HepG2 (cell line): ENCODE data around the gene RAPSN.

Experiments
- MXD4 ChIP-seq: IDR thresholded peaks from 2 replicates; pipeline ENCODE4 v1.6.1; 2016; ENCODE audit warnings: mild to moderate bottlenecking, missing biosample characterization, missing genetic modification reagents
- REST ChIP-seq, 2 experiments: IDR thresholded peaks; 2 replicates each; pipeline ENCODE4 v1.6.1; 2011 to 2012; ENCODE audit warnings: low read length in 2 of 2, borderline replicate concordance in 1 of 2, low read depth in 1 of 2, mild to moderate bottlenecking in 1 of 2, moderate library complexity in 1 of 2
- TBP ChIP-seq: sonication (generic); formaldehyde crosslinking; IDR thresholded peaks from 2 replicates; pipeline ENCODE4 v1.5.0; 2020; ENCODE audit warnings: missing genetic modification reagents
- TEAD2 ChIP-seq: sonication (generic); formaldehyde crosslinking; IDR thresholded peaks from 2 replicates; pipeline ENCODE4 v1.9.0; 2021; ENCODE audit warnings: missing genetic modification reagents
- ZNF337 ChIP-seq: sonication (generic); formaldehyde crosslinking; IDR thresholded peaks from 2 replicates; pipeline ENCODE4 v1.5.1; 2020; ENCODE audit warnings: missing genetic modification reagents, low read depth, mild to moderate bottlenecking, borderline replicate concordance
- ZNF562 ChIP-seq: sonication (generic); formaldehyde crosslinking; IDR thresholded peaks from 2 replicates; pipeline ENCODE4 v1.8.0; 2022; ENCODE audit warnings: missing genetic modification reagents, borderline replicate concordance
- TF ChIP-seq, protein P1 (sequence below): sonication (generic); formaldehyde crosslinking; IDR thresholded peaks from 2 replicates; pipeline ENCODE4 v1.5.0; 2020; ENCODE audit warnings: mild to moderate bottlenecking, missing genetic modification reagents, moderate library complexity

- TF ChIP-seq REST (IDR thresholded peaks at IDR 0.05; ENCODE audit: borderline replicate concordance in 1 of 2, low read depth in 1 of 2, low read length in 2 of 2): no peak
- no peak for TF ChIP-seq TEAD2 (CRISPR knock-in tag)
- no peak for TF ChIP-seq ZNF562 (CRISPR knock-in tag)
- no peak for TF ChIP-seq TBP (CRISPR knock-in tag)
- TF ChIP-seq ZNF337 (CRISPR knock-in tag): no peak
- TF ChIP-seq, protein P1, sequence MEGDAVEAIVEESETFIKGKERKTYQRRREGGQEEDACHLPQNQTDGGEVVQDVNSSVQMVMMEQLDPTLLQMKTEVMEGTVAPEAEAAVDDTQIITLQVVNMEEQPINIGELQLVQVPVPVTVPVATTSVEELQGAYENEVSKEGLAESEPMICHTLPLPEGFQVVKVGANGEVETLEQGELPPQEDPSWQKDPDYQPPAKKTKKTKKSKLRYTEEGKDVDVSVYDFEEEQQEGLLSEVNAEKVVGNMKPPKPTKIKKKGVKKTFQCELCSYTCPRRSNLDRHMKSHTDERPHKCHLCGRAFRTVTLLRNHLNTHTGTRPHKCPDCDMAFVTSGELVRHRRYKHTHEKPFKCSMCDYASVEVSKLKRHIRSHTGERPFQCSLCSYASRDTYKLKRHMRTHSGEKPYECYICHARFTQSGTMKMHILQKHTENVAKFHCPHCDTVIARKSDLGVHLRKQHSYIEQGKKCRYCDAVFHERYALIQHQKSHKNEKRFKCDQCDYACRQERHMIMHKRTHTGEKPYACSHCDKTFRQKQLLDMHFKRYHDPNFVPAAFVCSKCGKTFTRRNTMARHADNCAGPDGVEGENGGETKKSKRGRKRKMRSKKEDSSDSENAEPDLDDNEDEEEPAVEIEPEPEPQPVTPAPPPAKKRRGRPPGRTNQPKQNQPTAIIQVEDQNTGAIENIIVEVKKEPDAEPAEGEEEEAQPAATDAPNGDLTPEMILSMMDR (CRISPR knock-in tag): no peak
- TF ChIP-seq MXD4 (CRISPR knock-in tag): no peak
These were observed 60.0 kb downstream of the RAPSN start for GRCh38 chr11:47388697-47389576.
